ENCODE results near the gene DIP2C.

- no peak for TF ChIP-seq POLR2A (IDR thresholded peaks at IDR 0.05)
- TF ChIP-seq, protein P1, sequence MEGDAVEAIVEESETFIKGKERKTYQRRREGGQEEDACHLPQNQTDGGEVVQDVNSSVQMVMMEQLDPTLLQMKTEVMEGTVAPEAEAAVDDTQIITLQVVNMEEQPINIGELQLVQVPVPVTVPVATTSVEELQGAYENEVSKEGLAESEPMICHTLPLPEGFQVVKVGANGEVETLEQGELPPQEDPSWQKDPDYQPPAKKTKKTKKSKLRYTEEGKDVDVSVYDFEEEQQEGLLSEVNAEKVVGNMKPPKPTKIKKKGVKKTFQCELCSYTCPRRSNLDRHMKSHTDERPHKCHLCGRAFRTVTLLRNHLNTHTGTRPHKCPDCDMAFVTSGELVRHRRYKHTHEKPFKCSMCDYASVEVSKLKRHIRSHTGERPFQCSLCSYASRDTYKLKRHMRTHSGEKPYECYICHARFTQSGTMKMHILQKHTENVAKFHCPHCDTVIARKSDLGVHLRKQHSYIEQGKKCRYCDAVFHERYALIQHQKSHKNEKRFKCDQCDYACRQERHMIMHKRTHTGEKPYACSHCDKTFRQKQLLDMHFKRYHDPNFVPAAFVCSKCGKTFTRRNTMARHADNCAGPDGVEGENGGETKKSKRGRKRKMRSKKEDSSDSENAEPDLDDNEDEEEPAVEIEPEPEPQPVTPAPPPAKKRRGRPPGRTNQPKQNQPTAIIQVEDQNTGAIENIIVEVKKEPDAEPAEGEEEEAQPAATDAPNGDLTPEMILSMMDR (IDR thresholded peaks at IDR 0.05) = no peak
Observed at GRCh38 chr10:437698-438490, 251.6 kb downstream of the DIP2C start.

Data from testis (tissue), 2 donors.